Stimulated activated CD4-positive, alpha-beta T cell treated with anti-CD3 and anti-CD28 coated beads, Interleukin-4, amount 100 ng/mL, for 48 hours (primary cell): ENCODE results near the gene SEPHS1.

ENCODE experiments used
- DNase-seq, 2 donors: peaks; one replicate each; pipeline ENCODE4 v3.0.0-alpha.2; 2020; ENCODE audit warnings: low read depth in 2 of 2

The SEPHS1 gene

DNA sequence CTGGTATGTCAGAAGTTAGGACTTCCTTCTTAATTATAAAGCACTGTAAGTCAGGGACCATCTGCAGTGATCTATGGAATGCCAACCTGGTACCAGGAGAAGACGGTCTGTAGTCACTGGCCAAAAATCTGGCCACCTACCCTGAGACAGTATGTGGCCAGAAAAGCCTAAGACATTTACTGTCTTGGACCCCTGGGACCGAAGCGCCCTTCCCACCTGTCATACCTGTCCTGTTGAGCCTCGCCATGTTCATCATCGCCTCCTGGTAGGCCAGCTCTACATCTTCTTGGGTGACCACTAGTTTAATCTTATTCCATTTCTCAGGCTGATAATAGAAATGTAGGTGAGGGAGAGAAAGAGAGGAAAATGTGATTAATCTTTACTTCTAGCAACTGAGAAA lies 20.0 kb downstream of the SEPHS1 start:
- no peak for DNase-seq

DNA sequence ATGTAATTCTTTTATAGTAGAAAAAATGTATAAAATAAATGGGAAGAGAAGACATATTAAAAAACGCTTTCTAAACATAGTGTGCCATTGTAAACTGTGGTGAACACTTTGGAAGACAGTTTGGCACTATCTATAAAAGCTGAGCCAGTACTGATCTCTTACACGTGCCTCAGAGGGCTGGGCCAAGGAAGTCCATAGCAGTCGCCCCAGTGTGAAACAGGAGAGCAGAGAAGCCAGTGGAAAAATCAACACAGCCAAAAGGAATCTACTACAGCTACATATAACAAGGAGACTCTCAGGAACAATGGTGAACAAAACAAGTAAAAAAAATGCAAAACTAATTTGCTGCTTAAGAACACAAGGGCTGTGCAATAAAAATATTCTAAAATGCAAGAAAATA lies 20.6 kb downstream of the SEPHS1 start:
- no peak for DNase-seq

DNA sequence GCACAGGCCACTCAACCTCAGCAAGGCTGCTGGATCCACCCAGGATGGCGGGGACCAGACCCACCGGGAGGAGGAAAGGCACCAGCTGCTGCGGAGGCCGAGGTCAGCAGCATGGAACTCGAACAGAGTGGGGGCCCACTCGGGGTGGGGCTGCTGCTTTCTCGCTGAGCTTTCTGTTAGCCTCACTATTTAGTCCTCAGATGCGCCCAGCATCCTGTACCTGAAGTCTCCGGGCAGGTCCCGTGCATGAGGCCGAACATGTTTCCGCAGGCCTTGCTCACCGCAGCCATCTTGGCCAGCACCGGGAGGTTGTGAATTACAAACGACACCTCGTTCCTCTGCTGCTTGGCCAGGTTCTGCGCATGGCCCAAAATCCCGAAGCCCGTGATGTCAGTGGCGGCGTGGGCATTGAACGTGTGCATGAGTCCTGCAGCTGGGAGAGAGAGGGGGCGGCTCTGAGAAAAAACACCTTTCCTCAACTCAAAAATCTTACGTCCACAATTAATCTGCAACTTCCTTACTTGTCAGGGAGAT lies 25.4 kb downstream of the SEPHS1 start:
- DNase-seq, result no peak

DNA sequence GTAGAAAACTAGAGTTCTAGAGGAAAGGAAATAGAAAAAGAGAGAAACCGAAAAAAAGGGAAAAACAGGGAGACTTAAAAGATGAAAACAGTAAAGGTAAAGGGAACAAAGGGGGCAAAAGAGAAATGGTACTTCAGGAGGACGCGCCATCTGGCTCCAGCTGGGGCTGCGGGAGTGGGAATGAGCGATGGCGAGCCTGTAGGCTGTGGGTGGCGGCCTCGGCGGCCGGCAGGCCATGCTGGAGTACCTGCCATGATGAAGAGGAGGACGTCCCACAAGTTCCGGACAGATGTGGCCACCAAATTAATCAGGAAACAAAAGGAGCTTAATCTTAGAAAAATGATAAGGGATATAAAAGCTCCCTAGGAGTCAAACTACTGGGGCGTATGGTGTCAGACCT lies 26.5 kb downstream of the SEPHS1 start:
- no peak for DNase-seq

DNA sequence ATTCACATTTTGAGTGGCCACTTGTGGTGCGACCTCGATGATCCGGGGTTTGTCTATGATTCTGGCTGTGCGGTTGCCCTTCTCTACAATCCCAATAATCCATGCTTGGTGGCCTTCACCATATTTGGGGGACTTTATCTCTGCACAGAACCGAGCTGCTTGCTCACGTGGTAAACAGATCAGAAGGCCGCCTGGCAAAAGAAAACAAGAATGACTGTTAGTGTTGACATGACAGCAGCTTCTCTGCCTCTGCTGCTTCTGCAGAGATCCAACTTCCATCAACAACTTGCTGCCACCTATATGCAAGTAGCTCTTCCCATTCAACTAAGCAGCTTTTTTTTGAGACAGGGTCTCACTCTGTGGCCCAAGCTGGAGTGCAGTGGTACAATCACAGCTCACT lies 28.9 kb downstream of the SEPHS1 start:
- no peak for DNase-seq

DNA sequence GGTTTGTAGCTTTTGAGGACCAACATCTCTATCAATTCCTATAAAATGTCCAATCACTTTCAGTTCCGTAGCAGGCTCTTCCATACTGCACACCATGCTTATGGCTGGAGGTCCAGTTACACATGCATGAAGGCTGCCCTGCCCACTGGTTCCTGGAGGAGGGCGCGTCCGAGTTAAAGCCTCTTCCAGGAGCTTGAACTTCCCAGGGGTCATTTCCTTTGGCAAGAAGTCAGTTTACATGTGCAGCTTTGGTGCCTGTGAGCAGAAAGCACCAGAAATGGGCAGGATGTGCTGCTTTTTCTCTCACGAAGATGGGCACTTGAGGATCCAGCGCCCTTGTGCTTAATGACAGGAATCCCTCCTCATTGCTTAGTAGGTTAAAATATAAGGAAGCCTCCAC lies 30.6 kb downstream of the SEPHS1 start:
- no peak for DNase-seq

DNA sequence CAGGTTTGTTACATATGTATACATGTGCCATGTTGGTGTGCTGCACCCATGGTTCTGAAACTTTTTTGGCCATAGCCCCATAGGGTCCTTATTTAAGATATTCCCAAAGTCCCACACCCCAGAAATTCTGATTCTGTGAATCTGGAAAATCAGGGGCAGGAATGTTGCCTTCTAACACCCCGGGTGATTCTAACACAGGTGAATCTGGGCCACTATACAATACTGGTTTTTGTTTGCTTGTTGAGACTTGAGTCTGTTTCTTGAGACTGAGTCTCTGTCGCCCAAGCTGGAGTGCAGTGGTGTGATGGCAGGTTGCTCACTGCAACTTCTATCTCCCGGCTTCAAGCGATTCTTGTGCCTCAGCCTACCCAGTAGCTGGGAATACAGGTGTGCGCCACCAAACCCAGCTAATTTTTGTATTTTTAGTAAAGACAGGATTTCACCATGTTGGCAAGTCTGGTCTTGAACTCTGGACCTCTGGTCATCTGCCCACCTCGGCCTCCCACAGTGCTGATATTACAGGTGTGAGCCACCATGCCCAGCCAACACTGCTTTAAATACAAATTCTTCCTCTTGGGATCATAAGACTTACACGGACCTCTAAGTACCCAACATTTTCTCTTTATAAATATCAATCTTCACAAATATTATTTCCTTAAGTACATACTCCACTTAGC lies 31.3 kb downstream of the SEPHS1 start:
- DNase-seq, result no peak

DNA sequence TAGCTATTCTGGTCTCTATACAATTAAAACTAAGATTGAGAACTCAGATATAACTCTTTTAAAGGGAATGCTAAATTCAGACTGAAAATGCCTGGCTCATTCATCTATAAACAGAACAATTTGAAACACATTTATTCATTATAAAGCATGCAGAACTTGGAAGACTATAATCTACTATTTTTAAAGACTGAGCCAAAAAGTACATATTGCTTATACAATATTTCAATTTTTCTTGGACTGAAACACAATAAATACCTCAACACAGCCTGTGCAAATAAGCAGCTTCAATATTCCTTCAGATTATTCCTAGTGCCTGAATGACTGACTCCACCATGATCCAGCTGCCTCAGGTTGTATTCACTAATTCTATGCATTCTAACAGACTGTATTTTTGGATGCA lies 32.7 kb downstream of the SEPHS1 start:
- no peak for DNase-seq

DNA sequence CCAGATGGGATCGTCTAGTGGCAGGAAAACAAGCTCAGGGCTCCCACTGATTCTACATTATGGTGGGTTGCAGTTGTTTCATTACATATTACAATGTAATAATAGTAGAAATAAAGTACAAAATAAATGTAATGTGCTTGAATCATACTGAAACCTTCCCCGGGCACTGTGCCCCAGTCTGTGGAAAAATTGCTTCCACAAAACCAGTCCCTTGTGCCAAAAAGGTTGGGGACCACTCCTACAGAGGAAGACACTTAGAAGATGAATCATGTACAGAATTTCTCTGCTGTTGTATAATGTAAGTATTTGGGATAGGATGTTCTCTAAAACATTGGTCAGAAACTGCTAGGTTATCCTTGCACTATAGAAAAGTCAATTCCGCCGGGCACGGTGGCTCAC lies 36.9 kb downstream of the SEPHS1 start:
- no peak for DNase-seq

DNA sequence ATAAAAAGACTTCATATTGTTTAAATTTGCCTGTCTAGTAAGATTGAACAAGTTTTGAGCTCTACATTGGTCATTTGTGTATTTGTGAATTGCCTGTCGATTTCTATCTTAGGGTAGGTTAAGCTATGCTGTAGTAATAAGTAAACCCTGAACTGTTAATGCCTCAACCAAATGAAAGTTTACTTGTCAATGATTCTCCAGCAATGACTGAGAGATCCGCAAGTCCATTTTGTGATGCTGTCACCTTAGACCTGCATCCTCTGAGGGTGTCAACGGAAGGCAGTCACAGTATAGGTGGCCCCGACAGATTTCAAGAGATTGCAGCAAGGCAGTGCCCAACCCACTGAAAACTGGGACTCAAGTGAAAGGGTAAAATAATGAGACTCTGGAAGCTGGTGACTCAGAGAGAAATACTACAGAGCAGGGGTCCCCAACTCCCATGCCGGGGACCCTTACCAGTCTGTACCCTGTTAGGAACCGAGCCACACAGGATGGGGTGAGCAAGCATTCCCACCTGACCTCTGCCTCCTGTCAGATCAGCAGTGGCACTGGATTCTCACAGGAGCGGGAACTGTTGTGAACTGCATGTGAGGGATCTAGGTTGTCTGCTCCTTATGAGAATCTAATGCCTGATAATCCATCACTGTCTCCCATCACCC lies 37.4 kb downstream of the SEPHS1 start:
- no peak for DNase-seq

DNA sequence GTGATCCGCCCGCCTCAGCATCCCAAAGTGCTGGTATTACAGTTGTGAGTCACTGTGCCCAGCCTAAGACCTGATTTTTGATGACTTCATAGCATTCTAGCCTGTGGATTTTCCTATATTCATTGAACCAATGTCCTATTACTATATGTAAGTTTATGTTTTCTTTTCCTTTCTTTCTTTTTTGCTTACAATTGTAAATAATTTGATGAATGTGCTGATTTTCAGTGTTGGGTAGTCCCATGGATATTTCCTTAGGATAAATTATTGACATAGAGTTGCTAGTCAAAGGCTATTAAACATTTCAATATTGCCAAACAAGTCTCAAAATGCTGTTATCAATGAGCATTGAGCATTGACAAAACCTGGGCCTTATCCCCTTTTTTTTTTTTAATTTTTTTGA lies 38.3 kb downstream of the SEPHS1 start:
- no peak for DNase-seq

DNA sequence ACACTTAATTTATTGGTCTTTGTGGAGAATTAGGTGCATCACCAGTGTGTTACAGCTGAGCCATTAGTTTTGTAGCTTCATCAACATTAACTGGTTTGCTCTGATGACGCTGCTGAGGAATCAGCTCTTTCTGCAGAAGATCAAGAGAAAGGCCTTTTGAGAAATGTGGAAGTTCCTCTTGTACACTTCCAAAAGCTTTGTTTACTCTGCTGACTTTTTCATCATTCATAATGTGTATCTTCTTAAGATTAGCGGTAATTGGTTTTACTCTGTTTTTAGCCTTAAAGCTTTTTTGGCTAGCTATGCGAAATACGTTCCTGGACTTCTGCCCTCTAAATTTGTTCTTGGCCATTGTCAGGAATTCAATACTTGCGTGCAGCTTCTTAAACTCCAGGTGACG lies 40.0 kb downstream of the SEPHS1 start:
- no peak for DNase-seq

DNA sequence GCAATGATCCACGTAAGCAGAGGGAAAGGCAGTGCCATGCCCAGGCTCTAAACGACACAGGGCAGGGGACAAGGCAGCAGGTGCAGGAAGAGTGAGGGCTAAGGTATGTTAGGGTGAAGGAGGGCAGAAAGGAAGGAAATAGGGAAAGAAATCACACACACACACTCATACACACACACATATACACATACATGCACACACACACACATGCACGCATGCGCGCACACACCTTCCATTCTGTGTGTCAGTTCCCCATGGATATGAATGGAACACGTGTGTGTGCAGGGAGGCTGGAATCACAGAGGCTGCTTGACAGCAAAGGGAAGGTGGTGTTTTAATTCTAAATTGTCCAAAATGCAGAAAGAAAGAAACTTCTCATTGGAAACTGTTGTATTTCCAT lies 42.0 kb downstream of the SEPHS1 start:
- no peak for DNase-seq

DNA sequence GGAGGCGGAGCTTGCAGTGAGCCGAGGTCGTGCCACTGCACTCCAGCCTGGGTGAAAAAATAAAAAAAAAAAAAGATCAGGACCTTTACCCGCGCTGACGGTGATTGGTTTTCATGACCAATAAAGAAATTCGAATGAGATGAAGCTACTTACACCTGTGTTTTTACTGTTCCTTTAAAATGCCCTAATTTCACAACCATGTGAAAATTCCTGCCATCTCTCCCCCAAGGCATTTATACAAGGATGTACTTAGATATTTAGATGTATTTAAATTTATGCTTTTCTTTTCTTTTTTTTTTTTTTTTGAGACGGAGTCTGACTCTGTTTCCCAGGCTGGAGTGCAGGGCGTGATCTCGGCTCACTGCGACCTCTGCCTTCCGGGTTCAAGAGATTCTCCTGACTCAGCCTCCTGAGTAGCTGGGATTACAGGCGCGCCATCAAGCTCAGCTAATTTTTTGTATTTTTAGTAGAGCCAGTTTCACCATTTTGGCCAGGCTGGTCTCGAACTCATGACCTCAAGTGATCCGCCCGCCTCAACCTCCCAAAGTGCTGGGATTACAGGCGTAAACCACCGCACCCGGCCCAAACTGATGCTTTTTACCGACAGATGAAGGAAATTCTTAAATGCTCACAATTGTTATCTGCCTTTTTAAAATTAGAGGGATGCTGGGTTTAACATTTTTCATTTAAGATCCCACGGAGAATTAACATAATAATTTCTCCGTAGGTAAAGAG lies 45.1 kb downstream of the SEPHS1 start:
- no peak for DNase-seq

DNA sequence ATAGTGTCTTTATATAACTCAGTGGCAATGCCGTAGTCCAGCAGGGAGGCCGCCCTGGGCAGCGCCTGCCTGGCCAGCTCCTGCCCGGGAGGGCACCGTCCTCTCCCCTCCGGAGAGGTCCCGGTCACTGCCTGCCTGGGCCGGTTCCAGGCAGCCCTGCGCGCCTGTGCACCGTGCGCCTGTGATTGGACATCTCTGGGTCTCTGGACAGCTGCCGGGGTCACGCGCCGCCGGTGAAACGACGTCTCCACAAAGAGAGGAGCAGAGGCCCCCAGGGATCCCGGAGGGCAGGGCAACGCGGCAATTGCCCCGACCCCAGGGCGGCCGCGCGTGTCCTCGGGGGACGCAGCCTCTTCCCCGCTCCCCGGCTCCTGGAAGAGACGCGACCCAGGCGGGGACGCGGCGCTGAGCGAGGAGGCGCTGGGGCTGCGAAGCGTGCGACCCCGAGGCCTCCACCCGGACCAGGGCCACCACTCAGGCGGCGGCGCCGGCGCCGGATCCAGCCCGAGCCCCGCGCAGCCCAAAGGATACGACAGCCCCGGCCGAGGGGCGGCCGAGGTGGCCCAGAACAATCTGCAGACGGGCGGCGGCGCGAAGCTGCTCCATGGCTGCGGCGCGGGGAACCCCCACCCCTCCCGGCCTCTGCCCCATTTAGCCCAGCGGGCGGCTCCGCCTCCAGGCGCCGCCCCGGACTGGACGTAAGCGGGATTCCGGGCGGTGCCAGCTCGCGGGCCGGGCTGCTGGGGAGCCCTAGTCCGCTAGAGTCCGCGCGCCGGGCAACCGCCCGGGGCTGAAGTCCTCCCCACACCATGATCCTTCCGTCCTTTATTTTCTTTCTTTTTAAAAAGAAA lies 48.4 kb downstream of the SEPHS1 start, which contains the start of gene PHYH:
TSS of gene PHYH (minus strand) at position 628 of the 851 bp plus-strand sequence. CDS start at position 606, 22 bp downstream.
- peak; percentile 62 to 74 for DNase-seq

DNA sequence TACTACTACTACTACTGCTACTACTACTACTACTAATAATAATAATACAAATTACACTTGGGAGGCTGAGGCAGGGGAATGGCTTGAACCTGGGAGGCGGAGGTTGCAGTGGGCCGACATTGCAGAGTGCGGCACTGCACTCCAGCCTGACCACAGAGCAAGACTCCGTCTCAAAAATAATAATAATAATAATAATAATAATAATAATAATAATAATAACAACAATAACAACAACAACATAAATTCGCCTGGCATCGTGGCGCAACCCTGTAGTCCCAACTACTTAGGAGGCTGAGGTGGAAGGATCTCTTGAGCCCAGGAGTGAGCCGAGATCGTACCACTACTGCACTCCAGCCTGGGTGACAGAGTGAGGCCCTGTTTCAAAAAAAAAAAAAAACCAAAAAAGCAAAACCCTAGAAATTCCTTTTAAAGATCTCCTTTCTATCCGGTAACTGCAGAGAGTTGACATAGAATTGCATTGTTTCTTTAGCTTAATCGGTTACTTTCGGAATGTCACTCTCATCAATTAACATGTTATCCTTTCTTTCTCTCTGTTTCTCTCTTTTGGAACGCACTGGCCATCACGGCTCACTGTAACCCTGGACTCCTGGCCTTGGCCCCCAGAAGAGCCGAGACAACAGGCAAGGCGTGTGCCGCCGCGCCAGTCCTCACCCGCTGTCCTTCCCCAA lies 49.2 kb downstream of the SEPHS1 start:
- DNase-seq, result no peak

DNA sequence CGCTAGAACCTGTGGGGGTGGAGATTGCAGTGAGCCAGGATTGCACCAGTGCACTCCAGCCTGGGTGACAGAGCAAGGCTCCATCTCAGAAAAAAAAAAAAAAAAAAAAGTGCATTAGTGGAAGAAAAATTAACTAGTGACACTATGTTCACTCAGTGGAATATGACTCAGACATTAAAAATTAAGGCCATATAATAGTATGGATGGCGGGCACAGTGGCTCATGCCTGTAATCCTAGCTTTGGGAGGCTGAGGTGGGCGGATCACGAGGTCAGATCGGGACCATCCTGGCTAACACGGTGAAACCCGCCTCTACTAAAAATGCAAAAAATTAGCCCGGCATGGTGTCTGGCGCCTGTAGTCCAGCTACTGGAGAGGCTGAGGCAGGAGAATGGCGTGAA lies 51.6 kb downstream of the SEPHS1 start:
- no peak for DNase-seq

DNA sequence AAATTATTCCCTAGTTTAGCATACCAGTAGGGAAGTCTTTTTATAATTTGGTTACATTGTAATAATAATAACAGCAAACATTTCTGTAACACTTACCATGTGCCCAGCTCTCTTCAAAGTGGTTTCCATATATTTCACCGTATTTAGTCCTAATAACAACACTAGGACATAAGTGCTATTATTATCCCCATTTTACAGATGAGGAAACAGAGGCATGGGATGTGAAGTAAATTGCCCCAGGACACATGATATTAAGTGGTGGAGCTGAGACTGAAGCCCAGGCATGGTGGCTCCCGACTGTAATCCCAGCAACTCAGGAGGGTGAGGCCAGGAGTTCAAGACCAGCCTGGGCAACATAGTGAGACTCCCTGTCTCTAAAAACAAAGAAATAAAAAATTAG lies 53.3 kb downstream of the SEPHS1 start:
- no peak for DNase-seq

DNA sequence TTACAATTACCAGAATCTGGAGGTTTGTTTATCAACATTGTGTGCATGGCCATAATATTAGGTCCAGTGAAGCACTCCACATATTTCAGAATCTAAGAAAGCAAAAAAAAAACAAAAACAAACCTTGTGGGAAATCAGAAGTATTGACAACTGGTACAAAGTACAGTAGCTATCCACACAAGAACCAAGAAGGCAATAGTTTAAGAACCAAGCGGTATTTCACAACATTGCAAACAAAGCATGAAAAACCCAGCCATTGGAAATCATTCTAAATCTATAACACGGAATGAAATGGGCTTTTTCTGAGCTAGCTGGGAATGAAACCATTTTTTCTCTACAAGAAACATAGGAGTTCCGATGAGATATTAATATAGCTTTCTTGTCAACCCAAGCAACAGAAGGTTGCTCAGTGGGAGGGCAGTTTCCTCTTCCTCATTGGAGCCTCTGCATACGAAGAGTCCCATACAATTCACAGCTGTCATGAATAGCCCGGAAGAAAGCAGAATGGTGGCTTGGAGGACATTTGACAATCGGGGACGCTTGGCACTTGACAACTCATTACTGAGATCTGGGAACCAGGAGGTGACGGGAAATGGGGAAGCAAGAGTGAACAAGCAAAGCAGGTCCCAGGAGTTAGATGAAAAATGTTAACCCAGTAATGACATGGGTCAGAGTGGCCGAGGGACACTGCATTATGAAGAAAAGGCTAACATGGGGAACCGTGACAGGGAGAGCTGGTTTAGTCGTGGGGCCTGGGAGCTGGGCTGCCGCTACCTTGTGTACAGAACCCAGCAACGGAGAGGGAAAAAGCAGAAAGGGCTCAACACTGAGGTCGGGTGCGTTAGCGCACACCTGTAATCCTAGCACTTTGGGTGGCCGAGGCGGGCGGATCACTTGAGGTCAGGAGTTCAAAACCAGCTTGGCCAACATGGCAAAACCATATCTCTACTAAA lies 56.0 kb downstream of the SEPHS1 start:
- DNase-seq, result no peak

DNA sequence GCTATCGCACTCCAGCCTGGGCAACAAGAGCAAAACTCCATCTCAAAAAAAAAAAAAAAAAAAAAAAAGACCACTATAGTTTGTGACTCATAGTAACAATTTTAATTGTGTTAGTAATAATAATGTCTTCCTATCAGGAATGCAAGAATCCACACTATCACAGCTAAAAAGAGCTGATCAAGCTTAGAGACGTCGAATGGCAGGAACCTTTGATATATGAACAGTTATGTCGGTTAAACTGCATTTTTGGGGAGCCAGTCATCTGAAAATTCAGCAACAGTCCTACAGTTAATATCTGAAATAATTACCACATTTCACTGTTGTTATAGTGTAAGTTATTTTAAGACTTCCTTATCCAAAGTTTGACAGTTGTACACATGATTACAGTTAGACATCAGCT lies 57.0 kb downstream of the SEPHS1 start:
- no peak for DNase-seq
